Measurements from ENCODE around the gene MAGEA1.
"Not testable (repeated sequence)": the region's sequence is repeated elsewhere in the genome, so short reads cannot be mapped to it uniquely, and the experiment has no call there.

The MAGEA1 gene, protein sequence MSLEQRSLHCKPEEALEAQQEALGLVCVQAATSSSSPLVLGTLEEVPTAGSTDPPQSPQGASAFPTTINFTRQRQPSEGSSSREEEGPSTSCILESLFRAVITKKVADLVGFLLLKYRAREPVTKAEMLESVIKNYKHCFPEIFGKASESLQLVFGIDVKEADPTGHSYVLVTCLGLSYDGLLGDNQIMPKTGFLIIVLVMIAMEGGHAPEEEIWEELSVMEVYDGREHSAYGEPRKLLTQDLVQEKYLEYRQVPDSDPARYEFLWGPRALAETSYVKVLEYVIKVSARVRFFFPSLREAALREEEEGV
- total RNA-seq = 0 reads per million in 4 donors

DNA sequence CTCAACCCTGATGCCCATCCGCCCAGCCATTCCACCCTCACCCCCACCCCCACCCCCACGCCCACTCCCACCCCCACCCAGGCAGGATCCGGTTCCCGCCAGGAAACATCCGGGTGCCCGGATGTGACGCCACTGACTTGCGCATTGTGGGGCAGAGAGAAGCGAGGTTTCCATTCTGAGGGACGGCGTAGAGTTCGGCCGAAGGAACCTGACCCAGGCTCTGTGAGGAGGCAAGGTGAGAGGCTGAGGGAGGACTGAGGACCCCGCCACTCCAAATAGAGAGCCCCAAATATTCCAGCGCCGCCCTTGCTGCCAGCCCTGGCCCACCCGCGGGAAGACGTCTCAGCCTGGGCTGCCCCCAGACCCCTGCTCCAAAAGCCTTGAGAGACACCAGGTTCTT, at the start of gene MAGEA1:
Gene MAGEA1, plus strand, starts transcription at position 154 of the 400 bp plus-strand sequence. CDS start 3,106 bp downstream, outside the sequence.
- no peak for DNase-seq

DNA sequence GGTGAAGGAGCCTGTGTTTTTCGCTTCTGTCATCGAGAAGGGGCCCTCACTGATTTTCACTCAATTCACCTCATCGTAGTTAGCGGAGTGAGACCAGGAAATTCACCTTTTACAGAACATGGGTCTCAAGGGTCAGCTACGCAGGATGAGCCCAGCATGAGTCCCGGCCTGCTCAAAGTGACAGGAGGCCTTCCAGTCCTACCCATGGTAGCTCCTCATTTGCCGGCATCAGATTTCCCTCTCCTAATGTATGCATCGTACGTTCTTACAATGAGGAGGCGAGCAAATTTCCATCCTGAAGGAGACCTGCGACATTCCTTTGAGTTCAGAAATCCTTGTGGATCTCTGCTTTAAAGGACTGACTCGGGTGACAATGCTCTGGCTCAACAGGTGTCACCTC, 46.2 kb upstream of the MAGEA1 start:
- not testable (repeated sequence) for DNase-seq

DNA sequence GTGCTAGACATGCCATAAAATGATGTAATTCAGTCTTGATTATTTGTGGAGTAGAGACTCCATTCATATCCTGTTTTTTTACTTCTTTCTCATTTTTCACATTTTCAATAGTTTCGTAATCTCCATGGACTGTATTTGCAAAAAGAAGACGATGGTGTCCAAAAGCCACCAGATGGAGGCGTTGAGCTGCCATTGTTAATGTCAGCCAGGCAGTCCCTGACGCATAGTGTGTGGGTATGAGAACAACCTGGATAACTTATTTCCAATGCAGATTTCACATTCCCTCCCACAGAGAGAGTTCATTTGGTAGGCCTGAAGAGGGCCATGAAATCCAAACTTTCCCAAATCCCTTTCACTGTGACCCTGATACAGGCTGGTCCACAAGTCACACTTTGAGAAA, 40.0 kb upstream of the MAGEA1 start:
- not testable (repeated sequence) for DNase-seq

DNA sequence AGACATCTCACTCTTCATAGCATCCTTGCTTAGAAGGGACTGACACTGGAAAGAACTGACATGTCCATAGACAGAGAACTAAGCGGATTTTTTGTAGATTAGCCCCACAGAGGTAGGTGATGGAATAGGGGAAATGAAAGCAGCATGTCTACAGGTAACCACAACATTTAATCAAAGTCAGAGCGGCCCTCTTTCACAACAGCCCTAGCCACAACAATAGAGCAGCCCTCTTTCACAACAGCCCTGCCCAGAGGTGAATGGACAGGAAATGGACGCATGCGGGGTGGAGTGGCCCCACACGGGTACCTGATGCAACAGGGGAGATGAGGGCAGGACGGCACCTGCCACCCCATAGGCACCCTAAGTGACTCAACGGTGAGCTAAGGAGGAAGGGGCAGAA, 32.8 kb upstream of the MAGEA1 start:
- not testable (repeated sequence) for DNase-seq

DNA sequence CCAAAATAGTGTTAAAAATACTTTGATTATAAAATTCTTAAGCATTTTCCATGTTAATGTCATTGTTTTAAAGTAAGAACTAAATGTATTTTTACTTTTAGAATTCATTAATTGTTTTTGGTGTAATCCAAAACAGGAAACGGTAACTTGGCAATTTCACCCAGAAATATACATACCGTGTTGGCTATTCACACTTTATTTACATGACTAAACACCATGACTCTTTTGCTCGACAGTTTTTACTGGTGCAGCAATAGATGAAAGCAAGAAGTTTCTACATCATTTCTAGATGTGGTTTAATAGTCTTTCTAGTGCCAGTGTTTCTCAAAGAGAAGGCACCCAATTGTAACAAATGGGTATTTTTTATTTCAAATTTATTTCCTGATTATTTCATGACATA, 25.6 kb upstream of the MAGEA1 start:
- DNase-seq = no peak

DNA sequence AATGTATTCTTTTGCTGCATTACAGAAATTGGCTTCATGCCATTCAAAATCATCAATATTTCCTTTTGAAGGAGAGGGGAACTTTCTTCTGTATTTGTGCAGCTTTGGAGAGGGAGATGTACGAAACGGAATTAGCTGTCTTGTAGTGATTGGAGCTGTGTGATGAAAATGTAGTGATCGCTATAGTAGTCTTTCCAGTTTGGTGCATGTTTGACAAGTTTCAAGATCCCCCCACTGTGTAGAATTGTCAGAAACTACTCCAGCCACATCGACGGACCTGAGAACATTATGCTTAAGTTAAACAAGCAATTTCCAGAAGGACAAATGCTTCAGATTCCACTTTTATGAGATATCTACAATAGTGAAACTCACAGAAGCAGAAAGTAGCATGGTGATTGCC, 21.6 kb upstream of the MAGEA1 start:
- DNase-seq = no peak

DNA sequence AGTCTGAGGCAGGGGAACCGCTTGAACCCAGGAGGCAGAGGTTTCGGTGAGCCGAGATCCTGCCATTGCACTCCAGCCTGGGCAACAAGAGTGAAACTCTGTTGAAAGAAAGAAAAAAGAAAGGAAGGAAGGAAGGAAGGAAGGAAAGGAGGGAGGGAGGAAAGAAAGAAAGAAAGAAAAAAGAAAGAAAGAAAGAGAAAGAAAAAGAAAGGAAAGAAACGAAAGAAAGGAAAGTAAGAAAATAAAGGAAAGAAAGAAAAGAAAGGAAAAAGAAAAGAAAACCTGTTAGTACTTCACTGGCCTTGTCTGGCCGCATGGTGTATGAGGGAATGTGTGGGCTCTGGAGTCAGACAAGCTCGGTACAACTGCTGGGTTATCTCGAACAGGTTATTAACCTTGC, 20.8 kb upstream of the MAGEA1 start:
- DNase-seq = no peak

- DNase-seq = no peak
Measured at GRCh38 chrX:153161952-153162351, 17.1 kb upstream of the MAGEA1 start.

DNA sequence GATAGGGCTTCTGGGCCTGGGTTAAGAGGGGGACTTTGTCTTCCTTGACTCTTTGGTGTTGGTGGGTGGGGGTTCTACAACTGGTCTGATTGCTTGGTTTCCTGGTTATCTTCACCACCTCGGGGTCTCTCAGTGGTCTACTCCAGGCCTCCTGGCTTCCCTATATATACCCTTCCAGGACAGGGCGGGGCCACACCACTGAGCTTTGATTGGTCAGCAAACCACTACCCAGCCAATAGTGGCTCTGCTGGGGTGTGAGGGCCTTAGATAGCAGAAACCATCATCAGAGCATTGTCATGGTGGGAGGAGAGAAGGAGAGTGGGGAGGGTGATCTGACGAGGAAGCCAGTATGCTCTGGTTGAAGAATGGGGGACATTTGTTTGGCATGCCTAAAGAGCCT, 14.4 kb upstream of the MAGEA1 start:
- DNase-seq = no peak

- DNase-seq = not testable (repeated sequence)
Measured at GRCh38 chrX:153168423-153168822, 10.7 kb upstream of the MAGEA1 start.

DNA sequence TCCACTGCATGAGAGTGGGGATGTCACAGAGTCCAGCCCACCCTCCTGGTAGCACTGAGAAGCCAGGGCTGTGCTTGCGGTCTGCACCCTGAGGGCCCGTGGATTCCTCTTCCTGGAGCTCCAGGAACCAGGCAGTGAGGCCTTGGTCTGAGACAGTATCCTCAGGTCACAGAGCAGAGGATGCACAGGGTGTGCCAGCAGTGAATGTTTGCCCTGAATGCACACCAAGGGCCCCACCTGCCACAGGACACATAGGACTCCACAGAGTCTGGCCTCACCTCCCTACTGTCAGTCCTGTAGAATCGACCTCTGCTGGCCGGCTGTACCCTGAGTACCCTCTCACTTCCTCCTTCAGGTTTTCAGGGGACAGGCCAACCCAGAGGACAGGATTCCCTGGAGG, 2.7 kb downstream of the MAGEA1 start:
- DNase-seq = no peak

GRCh38 chrX:153184787-153185186, 5.7 kb downstream of the MAGEA1 start:
- no peak for DNase-seq

GRCh38 chrX:153190381-153190780, 11.3 kb downstream of the MAGEA1 start:
- no peak for DNase-seq

DNA sequence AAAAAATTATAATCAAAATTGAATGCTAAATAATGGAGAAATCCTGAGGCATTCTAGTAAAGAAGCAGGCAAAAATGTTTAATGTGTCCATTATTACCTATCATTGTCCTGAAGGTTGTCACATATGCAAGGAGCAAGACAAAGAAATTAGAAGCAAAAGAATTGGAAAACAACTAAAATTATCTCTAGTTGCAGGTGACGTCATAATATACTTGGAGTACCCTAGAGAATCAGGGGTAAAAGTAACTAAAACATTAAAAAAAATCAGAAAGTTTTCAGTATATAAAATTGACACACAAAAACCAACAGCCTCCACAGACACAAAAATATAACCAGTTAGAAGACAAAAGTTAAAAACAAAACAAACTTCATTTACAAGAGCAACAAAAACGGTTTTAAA, 21.4 kb downstream of the MAGEA1 start:
- DNase-seq = no peak

- no peak for DNase-seq
Measured at GRCh38 chrX:153206425-153207046, 27.5 kb downstream of the MAGEA1 start.

- no peak for DNase-seq
Measured at GRCh38 chrX:153209347-153209746, 30.3 kb downstream of the MAGEA1 start.

- DNase-seq = no peak
Measured at GRCh38 chrX:153214934-153215333, 35.9 kb downstream of the MAGEA1 start.

DNA sequence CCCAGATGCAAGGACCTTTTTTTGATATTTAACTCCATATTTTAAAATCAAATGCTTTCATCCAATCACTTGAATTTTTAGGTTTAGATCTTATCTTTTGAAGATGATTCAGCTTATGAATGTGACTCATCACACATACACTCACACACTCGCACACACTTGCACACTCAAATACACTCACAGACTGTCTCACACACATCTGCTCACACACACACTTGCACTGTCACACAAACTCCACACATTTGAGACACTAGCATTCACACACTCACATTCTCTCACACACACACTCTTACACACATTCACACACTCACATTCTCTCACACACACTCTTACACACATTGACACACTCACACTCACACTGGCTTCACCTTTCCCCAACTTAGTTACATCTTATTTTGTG, 37.8 kb downstream of the MAGEA1 start:
- no peak for DNase-seq

- DNase-seq = no peak
Measured at GRCh38 chrX:153225438-153226098, 46.5 kb downstream of the MAGEA1 start.

- peak in 1 of 5 donors; percentile 2 for DNase-seq
Measured at GRCh38 chrX:153226344-153227185, 47.5 kb downstream of the MAGEA1 start.
